Loucy (cell line): ENCODE measurements around the gene BCO1.

Experiments used
- H2AFZ ChIP-seq: fragments of 200-600 bp; sonication (generic); 2 replicates; pipeline ENCODE4 v1.6.0; 2016; ENCODE audit warnings: antibody characterized with exemption, mild to moderate bottlenecking, low read length, moderate library complexity
- H3F3A ChIP-seq: fragments of 200-600 bp; 2 replicates; pipeline ENCODE4 v1.6.0; 2016; ENCODE audit warnings: antibody characterized with exemption, low read depth, mild to moderate bottlenecking
- H3K27me3 ChIP-seq: fragments of 200-600 bp; sonication (generic); 2 replicates; pipeline ENCODE4 v1.6.1; 2014; ENCODE audit warnings: low read length, mild to moderate bottlenecking; ENCODE audit not compliant: insufficient read depth, poor library complexity, severe bottlenecking
- H3K36me3 ChIP-seq: fragments of 200-600 bp; sonication (generic); 2 replicates; pipeline ENCODE4 v1.6.1; 2016; ENCODE audit warnings: low read length; ENCODE audit not compliant: insufficient read depth
- H3K4me1 ChIP-seq: fragments of 200-600 bp; sonication (generic); 2 replicates; pipeline ENCODE4 v1.5.1; 2014; ENCODE audit warnings: low read length, mild to moderate bottlenecking; ENCODE audit not compliant: insufficient read depth, poor library complexity, severe bottlenecking
- H3K4me2 ChIP-seq: fragments of 200-600 bp; sonication (generic); 2 replicates; pipeline ENCODE4 v1.6.0; 2014; ENCODE audit warnings: antibody characterized with exemption, low read length, low read depth, mild to moderate bottlenecking; ENCODE audit not compliant: poor library complexity, severe bottlenecking
- H3K4me3 ChIP-seq: fragments of 200-600 bp; sonication (generic); 2 replicates; pipeline ENCODE4 v1.5.1; 2014; ENCODE audit warnings: low read length, mild to moderate bottlenecking, mixed read lengths; ENCODE audit not compliant: poor library complexity, severe bottlenecking
- H3K79me2 ChIP-seq: fragments of 200-600 bp; sonication (generic); 2 replicates; pipeline ENCODE4 v1.6.1; 2014; ENCODE audit warnings: low read length; ENCODE audit not compliant: insufficient read depth
- H3K9ac ChIP-seq: fragments of 200-600 bp; sonication (generic); 2 replicates; pipeline ENCODE4 v1.6.0; 2014; ENCODE audit warnings: mild to moderate bottlenecking, low read depth, low read length, moderate library complexity; ENCODE audit not compliant: poor library complexity, severe bottlenecking
- H3K9me2 ChIP-seq: fragments of 200-600 bp; sonication (generic); replicated peaks from 2 replicates; pipeline ENCODE4 v1.6.1; 2016; ENCODE audit warnings: low read depth, low read length, mixed read lengths
- H3K9me3 ChIP-seq: fragments of 200-600 bp; sonication (generic); 2 replicates; pipeline ENCODE4 v1.6.1; 2014; ENCODE audit warnings: mild to moderate bottlenecking, antibody characterized with exemption, low read length, low read depth; ENCODE audit not compliant: insufficient read depth
- H4K20me1 ChIP-seq: fragments of 200-600 bp; sonication (generic); 2 replicates; pipeline ENCODE4 v1.6.0; 2014; ENCODE audit warnings: antibody characterized with exemption, low read length, mild to moderate bottlenecking; ENCODE audit not compliant: insufficient read depth, poor library complexity, severe bottlenecking
- EZH2phosphoT487 ChIP-seq: fragments of 200-600 bp; IDR thresholded peaks from 2 replicates; pipeline ENCODE4 v1.6.1; 2018; ENCODE audit warnings: antibody characterized with exemption, mild to moderate bottlenecking, moderate library complexity, borderline replicate concordance
- TF ChIP-seq, protein P1 (sequence below): fragments of 200-600 bp; sonication (generic); conservative IDR thresholded peaks from 2 replicates; pipeline ENCODE4 v1.5.1; 2014; ENCODE audit warnings: mild to moderate bottlenecking, antibody characterized with exemption, low read length

Gene BCO1

DNA sequence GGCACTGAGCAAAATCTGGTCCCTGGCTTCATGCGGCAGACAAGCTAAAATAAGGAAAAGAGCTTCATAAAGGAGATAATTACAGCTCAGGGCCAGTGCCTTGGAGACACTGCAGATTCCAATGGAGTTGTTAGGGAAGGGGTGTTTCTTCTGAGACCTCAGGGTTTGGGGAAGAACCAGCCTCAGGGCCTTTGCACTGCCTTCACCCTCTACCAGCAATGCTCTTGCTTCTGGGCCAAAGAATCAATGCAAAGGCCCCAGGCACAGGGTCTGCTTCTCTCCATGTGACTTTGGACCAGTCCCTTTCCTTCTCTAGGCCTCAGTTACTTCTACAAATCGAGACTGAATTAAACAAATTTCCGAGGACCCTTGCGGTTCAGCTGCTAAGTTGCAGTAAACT is 40.0 kb downstream of the BCO1 start:
- no peaks in the 10 kb centered on the region for H3K4me1 ChIP-seq

DNA sequence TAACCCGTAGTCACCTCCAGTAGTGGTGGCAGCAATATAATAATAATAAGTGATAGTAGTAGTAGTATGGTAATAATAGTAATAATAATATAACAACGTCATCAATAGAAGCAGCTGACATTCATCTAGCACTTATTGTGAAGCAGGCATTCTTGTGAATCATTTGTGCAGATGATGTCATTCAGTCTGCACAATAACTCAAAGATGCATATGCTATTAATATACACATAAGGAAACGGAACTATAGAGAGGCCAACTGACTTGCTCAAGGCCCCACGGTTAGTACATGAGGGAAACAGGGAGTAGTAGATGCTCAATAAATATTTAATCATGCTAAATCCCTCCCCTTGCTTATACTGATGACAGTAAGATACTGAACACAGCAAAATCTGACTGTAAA is 40.9 kb downstream of the BCO1 start:
- Histone ChIP-seq H3K79me2 (no peaks in the 10 kb centered on the region), H3K9ac (no peak overlapping the region), H2AFZ (no peak overlapping the region), H3K9me2 (no peaks in the 10 kb centered on the region), H3K27me3 (no peaks in the 10 kb centered on the region), H3K4me2 (no peak overlapping the region), H3K9me3 (no peaks in the 10 kb centered on the region), H4K20me1 (no peaks in the 10 kb centered on the region), H3K36me3 (no peaks in the 10 kb centered on the region), H3K4me1 (no peaks in the 10 kb centered on the region), H3F3A (no peaks in the 10 kb centered on the region), H3K4me3 (no peak overlapping the region)
- no peak for TF ChIP-seq EZH2phosphoT487

More for the DNA sequence above, 40.0 kb downstream of the BCO1 start:
- Histone ChIP-seq H3K36me3 (no peaks in the 10 kb centered on the region), H3K4me2 (no peak overlapping the region), H3K27me3 (no peaks in the 10 kb centered on the region), H3F3A (no peaks in the 10 kb centered on the region), H3K4me3 (no peak overlapping the region), H3K79me2 (no peaks in the 10 kb centered on the region), H3K9me3 (no peaks in the 10 kb centered on the region), H3K9me2 (no peaks in the 10 kb centered on the region), H4K20me1 (no peaks in the 10 kb centered on the region), H2AFZ (no peak overlapping the region; the same call in 1 of the 2 replicates), H3K9ac (no peak overlapping the region)
- TF ChIP-seq, protein P1, sequence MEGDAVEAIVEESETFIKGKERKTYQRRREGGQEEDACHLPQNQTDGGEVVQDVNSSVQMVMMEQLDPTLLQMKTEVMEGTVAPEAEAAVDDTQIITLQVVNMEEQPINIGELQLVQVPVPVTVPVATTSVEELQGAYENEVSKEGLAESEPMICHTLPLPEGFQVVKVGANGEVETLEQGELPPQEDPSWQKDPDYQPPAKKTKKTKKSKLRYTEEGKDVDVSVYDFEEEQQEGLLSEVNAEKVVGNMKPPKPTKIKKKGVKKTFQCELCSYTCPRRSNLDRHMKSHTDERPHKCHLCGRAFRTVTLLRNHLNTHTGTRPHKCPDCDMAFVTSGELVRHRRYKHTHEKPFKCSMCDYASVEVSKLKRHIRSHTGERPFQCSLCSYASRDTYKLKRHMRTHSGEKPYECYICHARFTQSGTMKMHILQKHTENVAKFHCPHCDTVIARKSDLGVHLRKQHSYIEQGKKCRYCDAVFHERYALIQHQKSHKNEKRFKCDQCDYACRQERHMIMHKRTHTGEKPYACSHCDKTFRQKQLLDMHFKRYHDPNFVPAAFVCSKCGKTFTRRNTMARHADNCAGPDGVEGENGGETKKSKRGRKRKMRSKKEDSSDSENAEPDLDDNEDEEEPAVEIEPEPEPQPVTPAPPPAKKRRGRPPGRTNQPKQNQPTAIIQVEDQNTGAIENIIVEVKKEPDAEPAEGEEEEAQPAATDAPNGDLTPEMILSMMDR, result no peak
- TF ChIP-seq EZH2phosphoT487, result no peak

DNA sequence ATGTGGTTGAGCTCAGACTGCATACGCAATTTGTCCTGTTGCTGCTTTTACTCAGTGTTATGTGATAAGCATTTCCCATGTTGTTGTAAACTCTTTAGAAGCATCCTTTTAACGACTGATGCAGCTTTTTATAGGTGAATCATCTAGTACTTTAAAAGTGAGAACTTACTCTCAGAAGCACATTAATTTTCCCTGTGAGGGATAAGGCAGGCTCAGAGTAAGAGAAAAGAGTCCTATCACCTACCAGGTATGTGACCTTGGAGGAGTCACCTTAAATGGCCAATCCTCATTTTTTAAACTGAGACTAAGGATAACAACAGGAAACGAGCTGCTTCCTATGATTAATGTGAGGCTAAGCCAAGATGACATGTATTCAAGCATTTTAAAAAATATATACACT is 41.9 kb downstream of the BCO1 start:
- Histone ChIP-seq H3K9me2 (no peaks in the 10 kb centered on the region), H4K20me1 (no peaks in the 10 kb centered on the region), H3F3A (no peaks in the 10 kb centered on the region), H3K9ac (no peak overlapping the region), H3K4me1 (no peaks in the 10 kb centered on the region), H3K4me2 (no peak overlapping the region), H3K27me3 (no peaks in the 10 kb centered on the region), H3K4me3 (no peak overlapping the region), H2AFZ (no peak overlapping the region), H3K79me2 (no peaks in the 10 kb centered on the region), H3K9me3 (no peaks in the 10 kb centered on the region), H3K36me3 (no peaks in the 10 kb centered on the region)
- TF ChIP-seq, protein P1, result no peak
- no peak for TF ChIP-seq EZH2phosphoT487

DNA sequence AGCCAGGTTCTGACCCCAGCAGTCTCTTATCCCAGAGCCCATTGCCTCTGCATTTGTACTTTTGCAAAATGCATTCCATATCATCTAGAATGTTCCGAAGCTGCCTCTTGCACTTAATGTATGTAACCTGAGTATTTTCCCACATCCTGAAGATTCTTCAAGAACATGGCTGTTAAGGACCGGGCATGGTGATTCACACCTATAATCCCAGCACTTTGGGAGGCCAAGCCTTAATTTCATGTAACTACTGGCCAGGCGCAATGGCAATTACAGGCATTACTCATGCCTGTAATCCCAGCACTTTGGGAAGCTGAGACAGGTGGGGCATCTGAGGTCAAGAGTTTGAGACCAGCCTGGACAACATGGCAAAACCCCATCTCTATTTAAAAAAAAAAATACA is 44.6 kb downstream of the BCO1 start:
- Histone ChIP-seq H3K27me3 (no peaks in the 10 kb centered on the region), H4K20me1 (no peaks in the 10 kb centered on the region), H3K4me3 (no peak overlapping the region), H3K9ac (no peak overlapping the region), H3K9me2 (no peaks in the 10 kb centered on the region), H3F3A (no peaks in the 10 kb centered on the region), H3K36me3 (no peaks in the 10 kb centered on the region), H2AFZ (no peak overlapping the region), H3K4me1 (no peaks in the 10 kb centered on the region), H3K79me2 (no peaks in the 10 kb centered on the region), H3K9me3 (no peaks in the 10 kb centered on the region), H3K4me2 (no peak overlapping the region)
- TF ChIP-seq EZH2phosphoT487, result no peak
